ENCODE measurements around the gene GPR15LG.
"Not testable (repeated sequence)": the region's sequence is repeated elsewhere in the genome, so short reads cannot be mapped to it uniquely, and the experiment has no call there.

GPR15LG gene

GRCh38 chr10:84166620-84167288 lies 6.8 kb upstream of the GPR15LG start:
- no peak for DNase-seq

DNA sequence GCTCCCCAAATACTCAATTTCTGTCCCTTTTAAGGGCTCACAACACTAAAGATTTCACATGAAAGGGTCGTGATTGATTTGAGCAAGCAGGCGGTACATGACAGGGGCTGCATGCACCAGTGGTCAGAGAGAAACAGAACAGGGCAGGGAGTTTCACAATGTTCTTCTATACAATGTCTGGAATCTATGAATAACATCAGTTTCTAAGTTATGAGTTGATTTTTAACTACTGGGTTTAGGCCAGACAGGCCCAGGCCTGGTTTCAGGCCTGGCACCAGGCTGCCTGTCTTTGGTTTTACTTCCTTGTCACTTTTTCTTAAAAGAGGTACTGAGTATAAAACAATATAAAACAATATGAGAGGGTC lies 6.3 kb upstream of the GPR15LG start:
- DNase-seq = not testable (repeated sequence)

DNA sequence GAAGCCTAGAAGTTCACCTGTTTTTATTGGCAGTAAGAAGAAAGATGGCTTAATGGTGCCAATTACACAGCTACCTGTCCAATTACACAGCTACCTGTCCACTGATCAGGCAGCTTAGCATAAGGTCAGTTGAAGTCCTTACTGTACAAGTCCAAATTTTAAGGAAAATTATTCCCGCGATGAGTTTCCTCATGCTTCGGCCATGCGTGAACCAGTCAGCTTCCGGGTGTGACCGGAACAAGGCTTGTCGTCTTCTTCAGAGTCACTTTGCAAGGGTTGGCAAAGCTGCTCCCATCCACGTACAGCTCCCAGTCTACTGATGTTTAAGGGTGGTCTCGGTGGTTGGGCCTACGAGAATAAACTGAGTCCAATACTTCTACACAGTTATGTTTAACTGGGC lies 5.2 kb upstream of the GPR15LG start:
- not testable (repeated sequence) for DNase-seq

DNA sequence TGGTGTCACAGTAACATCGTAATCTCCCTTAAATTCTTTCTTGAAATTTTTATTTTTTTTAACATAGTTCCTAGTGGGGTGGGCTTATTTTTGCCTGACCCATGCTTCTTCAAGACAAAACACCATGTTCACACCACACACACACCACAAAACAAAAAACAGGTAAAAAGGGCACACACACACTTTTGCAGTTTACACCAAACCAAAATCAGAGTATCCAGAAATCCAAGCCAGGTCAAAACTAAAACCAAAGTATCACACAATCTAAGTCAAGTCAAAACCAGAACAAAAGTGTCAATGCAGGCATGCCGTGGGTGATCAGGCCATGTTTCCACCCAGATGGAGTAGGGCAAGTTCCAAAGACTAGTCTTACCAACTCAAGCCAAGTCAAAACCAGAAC lies 2.4 kb upstream of the GPR15LG start:
- not testable (repeated sequence) for DNase-seq

- DNase-seq = not testable (repeated sequence)
Measured at GRCh38 chr10:84171700-84172466, 1.7 kb upstream of the GPR15LG start.

GRCh38 chr10:84172467-84173356 lies 889 bp upstream of the GPR15LG start:
- no peak for DNase-seq

- no peak for DNase-seq
Measured at GRCh38 chr10:84175436-84175835, 1.8 kb downstream of the GPR15LG start.

DNA sequence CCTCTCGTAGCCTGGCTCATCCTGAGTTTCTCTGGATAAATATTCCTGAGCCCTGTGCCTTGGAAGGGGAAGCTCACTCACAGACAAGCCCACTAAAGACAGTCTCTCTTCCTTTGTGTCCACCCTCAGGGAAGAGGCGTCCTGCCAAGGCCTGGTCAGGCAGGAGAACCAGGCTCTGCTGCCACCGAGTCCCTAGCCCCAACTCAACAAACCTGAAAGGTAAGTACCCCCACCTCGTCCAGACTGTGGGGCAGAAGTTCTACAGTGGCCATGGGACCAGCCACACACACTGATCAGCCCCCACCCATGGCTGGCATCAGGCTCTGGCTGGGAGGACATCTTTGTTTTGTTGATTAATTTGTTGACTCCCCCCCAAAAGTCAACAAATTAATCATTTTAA lies 2.8 kb downstream of the GPR15LG start:
- no peak for DNase-seq

DNA sequence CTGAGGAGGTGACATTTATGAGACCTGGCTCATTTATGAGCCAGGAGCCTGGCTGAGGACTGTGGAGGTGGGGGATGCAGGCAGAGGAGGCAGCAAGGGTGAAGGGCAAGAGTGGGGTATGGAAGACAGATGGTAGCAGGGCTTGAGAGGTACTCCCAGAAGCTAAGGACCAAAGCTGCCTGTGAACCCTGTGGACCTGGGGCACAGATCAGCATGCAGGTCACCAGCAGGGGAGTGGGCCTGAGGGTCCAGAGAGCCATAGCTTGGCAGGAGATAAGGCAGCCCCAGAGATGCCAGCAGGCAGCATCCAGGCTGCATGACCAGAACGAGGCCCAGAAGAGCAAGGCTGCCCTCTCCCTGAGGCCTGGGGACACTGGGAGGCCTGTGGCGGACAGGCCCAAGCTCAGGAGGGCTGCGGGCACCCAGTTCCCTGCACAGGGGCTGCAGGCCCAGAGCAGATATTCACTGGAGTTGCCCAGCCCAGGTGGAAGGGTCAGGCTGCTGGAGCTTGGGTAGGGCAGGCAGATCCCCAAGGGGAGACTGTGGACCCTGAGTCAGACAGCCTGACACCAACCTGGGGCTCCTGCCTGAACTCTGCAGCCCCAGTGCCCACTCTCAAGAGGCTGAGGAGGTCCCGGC lies 3.4 kb downstream of the GPR15LG start:
- DNase-seq = no peak

DNA sequence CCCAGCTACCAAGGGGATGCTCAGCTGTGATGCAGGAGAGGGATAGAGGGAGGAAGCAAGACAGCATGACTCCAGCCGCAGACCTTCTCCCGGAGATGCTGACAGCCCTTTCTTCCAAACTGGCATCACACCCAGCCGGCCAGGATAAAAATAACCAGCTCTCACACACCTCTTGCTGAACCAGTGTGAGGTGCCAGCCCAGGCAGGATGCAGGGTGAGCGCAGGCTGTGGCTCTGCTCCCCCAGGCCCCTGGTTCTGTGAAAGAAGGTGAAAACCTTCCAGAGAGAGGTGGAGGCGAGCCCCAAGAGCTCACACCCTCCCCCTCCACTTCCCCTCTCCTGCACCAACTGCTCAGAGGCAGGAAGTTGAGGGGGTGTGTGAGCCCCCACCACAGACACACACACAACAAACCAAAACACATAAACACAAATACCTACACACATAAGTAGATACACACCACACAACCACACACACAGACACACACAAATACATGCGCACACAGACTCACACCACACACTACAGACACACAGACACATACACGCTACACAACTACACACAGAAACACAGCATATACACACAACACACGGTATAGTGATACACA lies 4.0 kb downstream of the GPR15LG start:
- DNase-seq = no peak

DNA sequence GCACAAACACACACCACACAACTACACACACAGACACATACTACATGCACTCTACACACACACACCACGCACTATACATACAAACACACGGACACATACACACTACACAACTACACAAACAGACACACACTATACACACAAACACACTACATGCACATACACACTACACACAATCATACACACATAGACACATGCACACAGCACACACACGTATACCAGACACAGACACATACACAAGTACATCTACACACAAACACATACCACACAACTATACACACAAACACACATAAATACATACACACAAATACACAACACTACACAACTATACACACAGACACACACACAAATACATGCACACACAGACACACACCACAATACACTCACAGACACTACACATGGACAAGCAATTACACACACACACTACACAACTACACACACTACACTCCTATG lies 4.6 kb downstream of the GPR15LG start:
- DNase-seq = no peak

GRCh38 chr10:84179059-84179710 lies 5.6 kb downstream of the GPR15LG start:
- no peak for DNase-seq

- not testable (repeated sequence) for DNase-seq
Measured at GRCh38 chr10:84180386-84180785, 6.8 kb downstream of the GPR15LG start.

DNA sequence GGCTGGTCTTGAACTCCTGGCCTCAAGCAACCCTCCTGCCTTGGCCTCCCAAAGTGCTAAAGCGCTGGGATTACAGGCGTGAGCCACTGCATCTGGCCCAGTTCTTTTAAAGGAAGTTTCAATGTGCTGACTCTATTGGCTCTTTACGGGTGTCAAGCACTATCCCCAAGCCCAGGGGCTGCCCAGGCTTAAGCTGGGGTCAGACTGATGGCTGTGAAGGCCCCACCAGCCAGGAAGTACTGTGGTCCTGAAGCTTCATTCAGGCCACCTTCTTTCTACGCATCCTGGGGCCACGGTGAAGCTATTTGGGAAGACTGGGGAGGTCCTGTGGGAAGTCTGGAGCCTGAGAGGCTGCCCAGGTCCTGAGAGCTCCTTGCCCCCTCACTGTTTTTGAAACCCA lies 8.0 kb downstream of the GPR15LG start:
- DNase-seq = no peak

GRCh38 chr10:84184517-84184916 lies 10.9 kb downstream of the GPR15LG start:
- DNase-seq = no peak

DNA sequence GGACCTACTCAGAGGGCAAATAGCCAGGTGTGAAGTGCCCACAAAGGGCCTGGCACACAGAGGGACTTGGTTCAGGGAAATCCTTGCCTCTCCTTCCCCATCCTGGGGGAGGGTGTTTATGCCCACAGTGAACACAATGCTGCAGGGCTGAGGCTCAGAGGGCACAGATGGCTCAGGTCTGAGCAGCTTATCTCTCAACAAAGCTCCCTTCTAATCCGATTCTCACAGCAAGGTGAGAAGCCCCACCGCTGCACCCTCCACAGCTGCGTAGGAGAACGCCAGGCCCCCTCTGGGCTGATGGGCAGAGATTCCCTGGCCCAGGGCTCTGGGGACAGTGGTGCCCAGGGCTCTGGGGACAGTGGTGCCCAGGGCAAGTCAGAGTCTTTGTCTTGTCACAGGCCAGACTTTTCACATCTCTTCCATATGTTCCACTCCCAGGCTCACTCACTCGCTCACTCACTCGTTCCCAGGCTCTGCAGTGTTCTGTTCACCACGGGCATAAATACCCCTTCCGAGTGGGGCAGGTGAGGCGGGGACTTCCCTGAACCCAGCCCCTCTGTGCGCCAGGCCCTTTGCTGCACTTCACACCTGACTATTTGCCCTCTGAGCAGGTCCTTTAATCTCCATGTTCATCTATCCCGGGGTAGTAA lies 12.1 kb downstream of the GPR15LG start:
- no peak for DNase-seq

DNA sequence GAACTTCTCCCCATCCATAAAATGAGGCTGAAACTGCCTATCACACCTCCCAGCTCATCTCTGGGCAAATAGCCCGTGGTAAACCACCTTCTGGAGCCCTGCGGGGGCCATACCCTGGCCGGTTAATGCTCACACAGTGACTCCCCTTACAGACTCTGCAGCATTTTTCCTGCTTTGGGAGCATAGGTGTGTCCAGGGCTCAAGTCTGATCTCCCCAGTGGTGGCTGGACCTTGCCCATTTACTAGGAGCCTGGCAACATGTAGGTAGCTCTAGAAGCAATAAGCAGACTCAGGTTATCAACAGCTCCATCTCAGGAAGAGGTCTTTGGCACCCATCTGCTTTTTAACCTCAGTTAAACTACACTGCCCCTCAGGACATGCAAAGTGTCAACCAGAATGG lies 15.2 kb downstream of the GPR15LG start:
- DNase-seq = no peak

DNA sequence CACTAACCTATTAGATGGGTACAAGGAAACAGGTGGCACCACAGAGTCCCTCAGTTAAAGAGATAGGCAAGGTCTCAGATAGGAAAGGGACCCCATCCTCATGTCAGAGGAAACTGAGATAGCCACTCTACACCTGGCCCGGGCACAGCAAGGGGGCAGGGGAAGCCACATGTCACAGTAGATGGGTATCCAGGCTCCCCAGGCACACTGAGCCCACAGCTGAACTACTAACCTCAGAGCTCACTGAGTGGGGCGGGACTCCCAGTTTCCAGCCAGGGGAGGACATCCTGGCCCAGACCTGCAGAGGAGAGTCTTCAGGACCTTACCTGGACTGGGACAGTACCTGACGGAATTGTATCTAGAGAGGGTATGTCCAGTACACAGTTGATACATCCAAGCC lies 17.0 kb downstream of the GPR15LG start:
- no peak for DNase-seq

DNA sequence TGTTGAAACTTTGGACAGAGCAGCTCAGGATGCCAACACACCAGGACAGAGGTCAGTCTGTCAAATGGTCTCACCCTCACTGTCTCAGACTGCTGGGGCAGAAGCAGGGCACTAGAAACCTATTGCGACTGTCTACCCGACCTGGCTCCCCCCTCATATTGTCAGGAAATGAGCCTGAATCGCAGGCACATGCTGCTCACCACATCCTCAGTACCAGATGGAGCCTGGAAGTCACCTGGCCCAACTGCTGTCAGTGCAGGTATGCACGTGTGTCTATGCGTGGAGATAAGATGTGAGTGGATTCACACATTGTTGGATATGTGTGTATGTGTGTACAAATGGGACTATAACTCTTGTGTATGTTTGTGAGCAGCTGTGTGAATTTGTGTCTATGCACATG lies 17.5 kb downstream of the GPR15LG start:
- no peak for DNase-seq

DNA sequence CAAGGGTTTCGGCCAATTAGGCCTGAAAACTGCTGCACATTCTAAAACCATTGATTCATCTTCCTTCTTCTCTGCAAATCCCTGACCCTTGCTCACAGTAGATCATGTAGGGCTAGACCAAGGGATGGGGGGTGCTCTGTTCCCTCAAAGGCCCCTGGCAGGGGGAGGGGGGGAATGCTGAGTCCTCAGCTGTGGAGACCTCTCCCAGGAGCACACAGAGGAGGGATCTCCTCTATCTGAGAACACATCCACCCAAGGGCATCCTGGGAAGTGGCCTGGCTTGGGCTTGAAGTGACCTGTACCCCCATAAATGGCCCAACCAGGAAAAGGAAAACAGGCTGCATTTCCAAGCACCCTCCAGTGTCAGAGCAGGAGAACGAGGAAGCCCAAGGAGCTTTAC lies 19.7 kb downstream of the GPR15LG start:
- DNase-seq = no peak

GRCh38 chr10:84193846-84194423 lies 20.3 kb downstream of the GPR15LG start:
- DNase-seq = no peak
